ENCODE data around the gene TMEM60.

DNA sequence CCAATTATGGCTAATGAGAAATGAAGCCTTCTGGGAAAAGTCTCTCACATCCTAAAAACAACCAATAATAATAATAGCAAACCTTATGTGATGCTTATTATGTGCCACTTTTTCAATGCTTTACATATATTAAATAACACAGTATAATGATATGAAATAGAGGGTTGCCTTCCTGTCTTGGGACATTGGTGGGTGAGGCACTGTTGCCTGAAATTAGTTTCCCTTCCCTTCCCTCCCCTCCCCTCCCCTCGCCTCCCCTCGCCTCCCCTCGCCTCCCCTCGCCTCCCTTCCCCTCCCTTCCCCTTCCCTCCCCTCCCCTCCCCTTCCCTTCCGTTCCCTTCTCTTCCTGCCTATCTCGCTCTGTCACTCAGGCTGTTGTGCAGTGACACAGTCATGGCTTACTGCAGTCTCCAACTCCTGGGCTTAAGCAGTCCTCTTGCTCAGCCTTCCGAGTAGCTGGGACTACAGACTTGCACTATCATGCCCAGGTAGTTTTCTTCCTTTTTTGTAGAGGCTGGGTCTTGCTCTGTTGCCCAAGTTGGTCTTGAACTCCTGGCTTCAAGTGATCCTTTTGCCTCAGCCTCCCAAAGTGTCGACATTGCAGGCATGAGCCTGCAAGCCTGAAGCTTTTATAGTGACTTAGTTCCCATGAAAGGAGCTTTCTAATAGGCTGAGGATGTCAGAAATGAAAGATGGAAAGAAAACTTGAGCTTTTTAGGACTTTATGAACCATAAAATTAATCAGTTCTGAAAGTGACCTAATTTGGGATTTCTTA, 48.3 kb upstream of the TMEM60 start:
- TF ChIP-seq ZNF274 (IDR thresholded peaks at IDR 0.05; ENCODE audit: insufficient read depth, insufficient read length) (no peak), SMC3 (IDR thresholded peaks at IDR 0.05; ENCODE audit: borderline replicate concordance, low read length) (no peak), POLR2A (IDR thresholded peaks at IDR 0.05; ENCODE audit: low read depth, low read length) (no peak), EZH2 (IDR thresholded peaks at IDR 0.05; ENCODE audit: borderline replicate concordance, control insufficient read depth, low read depth, low read length) (no peak), HCFC1 (IDR thresholded peaks at IDR 0.05; ENCODE audit: low read length) (no peak), RELA (IDR thresholded peaks at IDR 0.05; ENCODE audit: borderline replicate concordance, partially characterized antibody) (no peak), POLR2AphosphoS5 (IDR thresholded peaks at IDR 0.05; ENCODE audit: low read length) (no peak), IKZF1 (conservative IDR thresholded peaks at IDR 0.05) (no peak), RAD21 (IDR thresholded peaks at IDR 0.05; ENCODE audit: insufficient read depth, low read depth, low read length) (no peak), RB1 (IDR thresholded peaks at IDR 0.05; ENCODE audit: borderline replicate concordance) (no peak)
- TF ChIP-seq, protein P1, sequence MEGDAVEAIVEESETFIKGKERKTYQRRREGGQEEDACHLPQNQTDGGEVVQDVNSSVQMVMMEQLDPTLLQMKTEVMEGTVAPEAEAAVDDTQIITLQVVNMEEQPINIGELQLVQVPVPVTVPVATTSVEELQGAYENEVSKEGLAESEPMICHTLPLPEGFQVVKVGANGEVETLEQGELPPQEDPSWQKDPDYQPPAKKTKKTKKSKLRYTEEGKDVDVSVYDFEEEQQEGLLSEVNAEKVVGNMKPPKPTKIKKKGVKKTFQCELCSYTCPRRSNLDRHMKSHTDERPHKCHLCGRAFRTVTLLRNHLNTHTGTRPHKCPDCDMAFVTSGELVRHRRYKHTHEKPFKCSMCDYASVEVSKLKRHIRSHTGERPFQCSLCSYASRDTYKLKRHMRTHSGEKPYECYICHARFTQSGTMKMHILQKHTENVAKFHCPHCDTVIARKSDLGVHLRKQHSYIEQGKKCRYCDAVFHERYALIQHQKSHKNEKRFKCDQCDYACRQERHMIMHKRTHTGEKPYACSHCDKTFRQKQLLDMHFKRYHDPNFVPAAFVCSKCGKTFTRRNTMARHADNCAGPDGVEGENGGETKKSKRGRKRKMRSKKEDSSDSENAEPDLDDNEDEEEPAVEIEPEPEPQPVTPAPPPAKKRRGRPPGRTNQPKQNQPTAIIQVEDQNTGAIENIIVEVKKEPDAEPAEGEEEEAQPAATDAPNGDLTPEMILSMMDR (IDR thresholded peaks at IDR 0.05 in 2 of 3, conservative IDR thresholded peaks at IDR 0.05 in 1 of 3; ENCODE audit: control insufficient read depth in 2 of 3, extremely low read depth in 1 of 3, insufficient read depth in 1 of 3, low read depth in 3 of 3, low read length in 3 of 3): no peak
- TF ChIP-seq, protein P2, sequence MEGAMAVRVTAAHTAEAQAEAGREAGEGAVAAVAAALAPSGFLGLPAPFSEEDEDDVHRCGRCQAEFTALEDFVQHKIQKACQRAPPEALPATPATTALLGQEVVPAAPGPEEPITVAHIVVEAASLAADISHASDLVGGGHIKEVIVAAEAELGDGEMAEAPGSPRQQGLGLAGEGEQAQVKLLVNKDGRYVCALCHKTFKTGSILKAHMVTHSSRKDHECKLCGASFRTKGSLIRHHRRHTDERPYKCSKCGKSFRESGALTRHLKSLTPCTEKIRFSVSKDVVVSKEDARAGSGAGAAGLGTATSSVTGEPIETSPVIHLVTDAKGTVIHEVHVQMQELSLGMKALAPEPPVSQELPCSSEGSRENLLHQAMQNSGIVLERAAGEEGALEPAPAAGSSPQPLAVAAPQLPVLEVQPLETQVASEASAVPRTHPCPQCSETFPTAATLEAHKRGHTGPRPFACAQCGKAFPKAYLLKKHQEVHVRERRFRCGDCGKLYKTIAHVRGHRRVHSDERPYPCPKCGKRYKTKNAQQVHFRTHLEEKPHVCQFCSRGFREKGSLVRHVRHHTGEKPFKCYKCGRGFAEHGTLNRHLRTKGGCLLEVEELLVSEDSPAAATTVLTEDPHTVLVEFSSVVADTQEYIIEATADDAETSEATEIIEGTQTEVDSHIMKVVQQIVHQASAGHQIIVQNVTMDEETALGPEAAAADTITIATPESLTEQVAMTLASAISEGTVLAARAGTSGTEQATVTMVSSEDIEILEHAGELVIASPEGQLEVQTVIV (IDR thresholded peaks at IDR 0.05; ENCODE audit: borderline replicate concordance, partially characterized antibody): no peak
- TF ChIP-seq, protein P3, sequence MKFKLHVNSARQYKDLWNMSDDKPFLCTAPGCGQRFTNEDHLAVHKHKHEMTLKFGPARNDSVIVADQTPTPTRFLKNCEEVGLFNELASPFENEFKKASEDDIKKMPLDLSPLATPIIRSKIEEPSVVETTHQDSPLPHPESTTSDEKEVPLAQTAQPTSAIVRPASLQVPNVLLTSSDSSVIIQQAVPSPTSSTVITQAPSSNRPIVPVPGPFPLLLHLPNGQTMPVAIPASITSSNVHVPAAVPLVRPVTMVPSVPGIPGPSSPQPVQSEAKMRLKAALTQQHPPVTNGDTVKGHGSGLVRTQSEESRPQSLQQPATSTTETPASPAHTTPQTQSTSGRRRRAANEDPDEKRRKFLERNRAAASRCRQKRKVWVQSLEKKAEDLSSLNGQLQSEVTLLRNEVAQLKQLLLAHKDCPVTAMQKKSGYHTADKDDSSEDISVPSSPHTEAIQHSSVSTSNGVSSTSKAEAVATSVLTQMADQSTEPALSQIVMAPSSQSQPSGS (IDR thresholded peaks at IDR 0.05; ENCODE audit: low read length): no peak
